Lung (tissue), 12 donors: ENCODE data around the gene PABPN1. TPM values are rescaled to one million over a fixed set of nuclear protein-coding genes. Genes with fewer than 3 reads are reported as not detected.

Experiments
- ATAC-seq: fragments of 200-7000 bp; cut with Tn5 transposase; one replicate; pipeline ENCODE4 v1.9.1; 2020; ENCODE audit warnings: moderate number of reproducible peaks; ENCODE audit not compliant: insufficient read depth, low FRiP score
- DNase-seq, 3 donors: peaks; one replicate each; pipeline ENCODE4 v3.0.0-alpha.2; 2013 to 2017
- H3K27ac ChIP-seq, 2 donors: one replicate each; pipeline ENCODE4 v1.5.1; 2013; ENCODE audit warnings: mild to moderate bottlenecking in 2 of 2, moderate library complexity in 2 of 2, control low read depth in 1 of 2, inconsistent platforms in 1 of 2, low read depth in 1 of 2, low read length in 1 of 2
- H3K27me3 ChIP-seq, 3 donors: one replicate each; pipeline ENCODE4 v1.5.1; 2013; ENCODE audit warnings: low read length in 2 of 3; ENCODE audit not compliant: control insufficient read depth in 3 of 3, insufficient read depth in 3 of 3
- H3K36me3 ChIP-seq, 4 donors: one replicate each; pipeline ENCODE4 v1.5.1; 2013; ENCODE audit warnings: low read length in 4 of 4, mild to moderate bottlenecking in 1 of 4, moderate library complexity in 1 of 4; ENCODE audit not compliant: control insufficient read depth in 4 of 4, insufficient read depth in 4 of 4
- H3K4me1 ChIP-seq, 5 donors: one replicate each; pipeline ENCODE4 v1.5.1; 2013; ENCODE audit warnings: low read length in 5 of 5, mild to moderate bottlenecking in 2 of 5, moderate library complexity in 1 of 5; ENCODE audit not compliant: control insufficient read depth in 5 of 5, insufficient read depth in 5 of 5
- H3K4me3 ChIP-seq: one replicate; pipeline ENCODE4 v1.5.1; 2013; ENCODE audit warnings: mild to moderate bottlenecking, control low read depth, moderate library complexity
- H3K9ac ChIP-seq, 2 donors: one replicate each; pipeline ENCODE4 v1.5.1; 2013; ENCODE audit warnings: low read length in 2 of 2, control low read depth in 1 of 2; ENCODE audit not compliant: insufficient read depth in 1 of 2
- H3K9me3 ChIP-seq, 4 donors: one replicate each; pipeline ENCODE4 v1.5.1; 2013; ENCODE audit warnings: low read length in 3 of 4, mild to moderate bottlenecking in 1 of 4, moderate library complexity in 1 of 4; ENCODE audit not compliant: control insufficient read depth in 4 of 4, insufficient read depth in 3 of 4
- WGBS, 2 donors: extraction: QIAGEN DNeasy Blood & Tissue Kit; methylation state at CpG; one replicate each; pipeline ENCODE4 v1.1.7; 2013; 5-methylcytosine and 5-hydroxymethylcytosine counted together
- polyA plus RNA-seq, 2 donors: library from polyadenylated mRNA; stranded (reverse); fragments of 200-250 nt; gene quantifications; one replicate each; pipeline ENCODE4 v1.2.1, GENCODE V29; 2013
- total RNA-seq, 2 donors: library from RNA; depleted of rRNA in 1 of 2; stranded (reverse); fragments of >200 nt in 1 of 2; gene quantifications; one replicate each; pipeline ENCODE4 v1.2.1, GENCODE V29; 2014 to 2021
- TF ChIP-seq, protein P1 (sequence below): IDR thresholded peaks from 2 replicates; pipeline ENCODE4 v1.5.1; 2012; ENCODE audit warnings: mild to moderate bottlenecking; ENCODE audit errors: control extremely low read depth, extremely low read depth
- donor health status: control.
- donor health status: control.
- donor health status: Bipolar disorder and iron deficiency.
- donor health status: healthy.
- donor health status: DM: yes; HTN: yes; CAD: no.

The PABPN1 gene
- total and polyA plus RNA-seq, 4 donors = 66.0 to 183 (median 103) TPM

DNA sequence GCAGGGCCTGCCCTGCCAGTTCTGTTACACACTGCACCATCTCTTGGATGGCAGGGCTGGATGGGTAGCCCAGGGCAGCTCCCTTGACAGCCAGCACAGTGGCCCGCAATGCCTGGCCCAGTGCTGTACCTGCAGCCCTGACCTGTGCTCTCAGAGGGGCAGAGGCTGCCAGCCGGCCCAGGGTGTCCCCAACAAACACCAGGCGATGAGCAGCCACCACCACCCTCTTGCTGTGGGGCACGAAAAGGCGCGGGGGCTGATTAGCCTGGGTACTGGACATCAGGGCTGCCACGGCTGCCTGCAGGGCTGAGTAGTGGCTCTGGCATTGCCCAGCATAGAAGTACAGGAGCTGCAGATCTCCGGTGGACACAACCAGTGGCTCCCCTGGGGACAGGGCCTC lies 36.0 kb downstream of the PABPN1 start:
- 90 to 93% methylated on average over 8 of the region's 8 CpGs for WGBS, 2 donors
- no peaks in the 10 kb centered on the region for H3K27me3 ChIP-seq
- H3K9me3 ChIP-seq = no peaks in the 10 kb centered on the region
- peaks cover 0 to 25% (median 12%) of the 10 kb centered on the region in 4 donors for H3K36me3 ChIP-seq
- H3K9ac ChIP-seq = no peak overlapping the region
- H3K27ac ChIP-seq = no peak overlapping the region
- peaks cover 0 to 14% (median 3%) of the 10 kb centered on the region in 5 donors for H3K4me1 ChIP-seq
- no peak overlapping the region for H3K4me3 ChIP-seq
- no peak for DNase-seq
- TF ChIP-seq, protein P1, sequence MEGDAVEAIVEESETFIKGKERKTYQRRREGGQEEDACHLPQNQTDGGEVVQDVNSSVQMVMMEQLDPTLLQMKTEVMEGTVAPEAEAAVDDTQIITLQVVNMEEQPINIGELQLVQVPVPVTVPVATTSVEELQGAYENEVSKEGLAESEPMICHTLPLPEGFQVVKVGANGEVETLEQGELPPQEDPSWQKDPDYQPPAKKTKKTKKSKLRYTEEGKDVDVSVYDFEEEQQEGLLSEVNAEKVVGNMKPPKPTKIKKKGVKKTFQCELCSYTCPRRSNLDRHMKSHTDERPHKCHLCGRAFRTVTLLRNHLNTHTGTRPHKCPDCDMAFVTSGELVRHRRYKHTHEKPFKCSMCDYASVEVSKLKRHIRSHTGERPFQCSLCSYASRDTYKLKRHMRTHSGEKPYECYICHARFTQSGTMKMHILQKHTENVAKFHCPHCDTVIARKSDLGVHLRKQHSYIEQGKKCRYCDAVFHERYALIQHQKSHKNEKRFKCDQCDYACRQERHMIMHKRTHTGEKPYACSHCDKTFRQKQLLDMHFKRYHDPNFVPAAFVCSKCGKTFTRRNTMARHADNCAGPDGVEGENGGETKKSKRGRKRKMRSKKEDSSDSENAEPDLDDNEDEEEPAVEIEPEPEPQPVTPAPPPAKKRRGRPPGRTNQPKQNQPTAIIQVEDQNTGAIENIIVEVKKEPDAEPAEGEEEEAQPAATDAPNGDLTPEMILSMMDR = no peak
- no peak for ATAC-seq

DNA sequence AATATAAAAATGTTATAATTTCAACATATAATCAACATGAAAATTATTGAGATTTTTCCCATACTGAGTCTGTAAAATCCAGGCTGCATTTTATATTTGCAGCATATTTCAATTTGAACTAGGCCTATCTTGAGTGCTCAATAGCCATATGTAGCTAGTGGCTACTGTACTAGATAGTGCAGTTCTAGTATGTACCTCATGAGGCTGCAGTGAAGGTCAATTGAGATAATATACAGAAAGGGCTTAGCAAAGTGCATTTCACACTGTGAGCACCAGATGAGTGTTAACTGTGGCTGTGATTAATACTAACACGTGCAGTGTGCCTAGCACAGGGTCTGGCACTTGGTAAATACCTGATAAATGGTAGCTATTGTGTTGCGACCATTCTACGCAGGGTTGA lies 36.8 kb downstream of the PABPN1 start:
- 86 to 87% methylated on average over 3 of the region's 3 CpGs for WGBS, 2 donors
- TF ChIP-seq, protein P1 = no peak
- Histone ChIP-seq H3K9ac (no peak overlapping the region), H3K27ac (no peak overlapping the region), H3K36me3 (peaks cover 0 to 25% (median 13%) of the 10 kb centered on the region in 4 donors), H3K27me3 (no peaks in the 10 kb centered on the region), H3K4me1 (peaks cover 0 to 16% (median 0%) of the 10 kb centered on the region in 5 donors), H3K9me3 (no peaks in the 10 kb centered on the region), H3K4me3 (no peak overlapping the region)
- DNase-seq = no peak
- no peak for ATAC-seq

DNA sequence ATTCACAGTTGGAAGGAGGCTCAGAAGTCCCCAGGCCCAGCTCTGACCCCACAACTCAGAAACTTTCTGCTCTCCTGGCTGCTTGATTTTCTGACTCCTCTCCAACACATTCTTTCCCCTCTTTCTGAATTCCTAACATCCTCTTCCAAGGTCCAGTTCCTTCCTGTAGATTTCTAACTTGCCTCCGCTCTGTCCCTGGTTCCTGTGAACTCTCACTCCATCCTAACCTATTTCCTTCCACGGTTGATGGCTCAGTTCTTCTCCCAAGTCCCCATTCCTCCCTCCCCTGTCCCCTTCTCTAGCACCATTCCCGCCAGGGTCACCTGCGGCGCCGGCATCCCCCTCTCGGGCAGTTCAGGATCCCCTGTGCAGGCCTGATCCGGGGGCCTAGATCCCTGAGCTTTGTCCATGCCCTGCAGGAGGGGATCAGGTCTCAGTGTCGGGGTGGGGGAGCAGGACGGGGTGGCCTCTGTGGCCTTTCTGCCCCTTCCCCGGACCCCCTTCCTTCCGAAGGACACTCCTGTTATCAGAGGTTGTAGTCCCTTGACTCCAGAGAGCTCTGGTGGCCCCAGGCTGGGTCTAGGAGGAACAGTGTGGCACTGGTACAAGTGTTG lies 37.4 kb downstream of the PABPN1 start:
- no peak overlapping the region for H3K27ac ChIP-seq

More for the DNA sequence above, 37.4 kb downstream of the PABPN1 start:
- Histone ChIP-seq H3K9ac (no peak overlapping the region), H3K4me1 (peaks cover 0 to 22% (median 1%) of the 10 kb centered on the region in 5 donors), H3K4me3 (no peak overlapping the region), H3K27me3 (no peaks in the 10 kb centered on the region), H3K36me3 (peaks cover 0 to 26% (median 13%) of the 10 kb centered on the region in 4 donors), H3K9me3 (no peaks in the 10 kb centered on the region)
- DNase-seq (no peak), ATAC-seq (no peak)
- TF ChIP-seq, protein P1 = no peak
- WGBS, 2 donors = 87 to 91% methylated on average over 12 of the region's 12 CpGs
